ENCODE data around the gene TOM1L2.
"Not testable (repeated sequence)": the region's sequence is repeated elsewhere in the genome, so short reads cannot be mapped to it uniquely, and the experiment has no call there.

The TOM1L2 gene

DNA sequence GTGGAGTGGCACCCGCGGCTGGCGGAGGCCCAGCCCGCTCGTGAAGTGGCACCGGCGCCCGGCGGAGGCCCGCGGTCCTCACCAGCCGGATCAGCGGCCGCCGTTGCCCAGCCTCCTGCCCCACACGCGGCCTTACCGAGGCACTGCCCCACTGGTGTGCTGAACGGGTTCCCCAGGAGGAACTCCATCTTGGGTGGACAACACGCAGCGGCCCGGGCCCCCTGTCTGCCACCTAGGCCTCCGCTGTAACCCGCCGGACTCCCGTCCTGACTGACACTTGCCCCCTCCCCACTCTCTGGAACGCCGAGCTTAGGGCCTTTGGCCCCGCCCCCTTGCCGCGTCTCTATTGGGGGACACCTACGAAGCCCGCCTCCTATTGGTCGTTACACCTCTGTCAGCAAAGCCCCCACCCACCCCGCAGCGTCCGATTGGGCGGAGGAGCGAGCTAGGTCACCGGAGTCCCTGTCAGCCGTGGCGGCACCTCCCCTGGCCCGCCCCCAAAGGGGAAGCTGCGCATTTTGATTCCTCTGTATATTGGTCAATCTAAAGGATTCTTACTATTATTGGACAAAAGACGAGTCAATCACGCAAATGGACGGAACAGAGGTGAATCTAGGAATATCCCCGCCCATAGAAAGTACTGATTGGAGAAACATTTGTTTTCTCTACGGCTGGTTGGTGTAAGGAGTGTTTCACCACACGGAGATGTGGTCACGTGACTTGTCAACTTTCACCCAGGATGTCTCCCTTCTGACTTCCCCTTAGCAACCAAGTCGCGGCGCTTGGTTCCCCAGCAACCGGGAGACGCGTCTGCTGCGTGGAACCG is at the start of gene TOM1L2, which contains the start of gene DRC3:
Gene TOM1L2 (minus strand): TSS at position 275 of the 826 bp plus-strand sequence. CDS start 87 bp downstream, at position 188.
Gene DRC3 (plus strand): TSS at position 737 of the 826 bp plus-strand sequence. CDS start 4,737 bp downstream, outside the sequence.
- peak; percentile 99 for DNase-seq

- no peak for DNase-seq
Observed at GRCh38 chr17:18021372-18021771, 49.2 kb upstream of the TOM1L2 start.

DNA sequence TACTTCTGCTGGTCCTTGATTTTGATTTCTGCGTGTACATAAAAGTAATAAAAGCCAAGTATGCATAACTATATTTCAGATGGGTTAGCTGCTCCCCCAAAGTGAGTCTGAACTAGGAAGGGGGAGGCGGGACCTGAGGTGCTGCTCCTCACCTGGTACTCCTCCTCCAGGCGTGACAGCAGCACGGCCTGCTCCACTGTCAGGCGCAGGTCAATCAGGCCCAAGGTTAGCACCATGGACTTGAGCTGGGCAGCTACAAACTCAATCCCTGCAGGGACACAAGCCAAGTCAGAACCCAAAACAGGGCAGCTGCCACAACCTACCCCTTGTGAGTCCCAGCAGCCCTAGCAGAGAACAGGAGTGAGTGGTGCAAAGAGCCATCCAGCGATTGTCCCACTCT is 48.8 kb upstream of the TOM1L2 start:
- DNase-seq: no peak

DNA sequence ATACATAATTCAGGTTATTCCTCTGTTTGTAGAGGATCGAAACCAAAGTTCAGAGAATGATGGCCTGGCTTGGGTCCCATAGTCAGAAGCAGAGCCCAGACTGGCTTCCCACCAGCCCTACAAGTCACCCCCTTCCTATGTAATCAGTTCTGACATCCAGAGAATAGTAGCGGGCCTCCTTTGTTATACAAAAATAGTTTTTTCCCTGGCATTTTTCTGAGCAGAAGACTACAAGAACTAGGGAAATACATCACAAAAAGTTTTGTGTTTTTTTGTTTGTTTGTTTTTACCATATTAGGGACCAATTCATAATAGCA is 47.6 kb upstream of the TOM1L2 start:
- DNase-seq: no peak

DNA sequence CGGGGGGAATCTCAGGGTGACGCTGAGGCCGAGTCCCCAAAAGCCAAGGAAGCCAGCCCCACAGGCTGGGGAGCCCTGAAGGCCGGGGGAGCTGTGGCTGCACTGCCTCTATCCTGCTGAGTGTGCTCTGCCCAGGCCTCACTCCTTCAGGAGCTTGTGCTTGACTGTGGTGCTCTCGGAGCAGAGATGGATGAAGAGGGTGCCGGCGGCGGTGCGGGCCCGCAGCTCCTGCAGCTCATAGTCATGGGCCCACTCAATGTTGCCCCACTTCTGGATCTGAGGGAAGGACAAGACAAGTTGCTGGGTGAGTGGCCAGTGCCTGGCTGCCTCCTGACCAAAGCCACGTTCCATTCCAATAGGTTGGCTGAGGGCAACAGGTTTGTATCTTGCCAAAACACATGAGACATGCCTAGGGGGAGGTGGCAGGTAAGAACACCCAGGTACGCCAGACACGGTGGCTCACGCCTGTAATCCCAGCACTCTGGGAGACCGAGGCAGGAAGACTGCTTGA is 46.3 kb upstream of the TOM1L2 start:
- DNase-seq: no peak

- DNase-seq: no peak
Observed at GRCh38 chr17:18017958-18018357, 45.8 kb upstream of the TOM1L2 start.

GRCh38 chr17:18016426-18016825 is 44.2 kb upstream of the TOM1L2 start:
- DNase-seq: no peak

GRCh38 chr17:18015593-18015992 is 43.4 kb upstream of the TOM1L2 start:
- DNase-seq: no peak

DNA sequence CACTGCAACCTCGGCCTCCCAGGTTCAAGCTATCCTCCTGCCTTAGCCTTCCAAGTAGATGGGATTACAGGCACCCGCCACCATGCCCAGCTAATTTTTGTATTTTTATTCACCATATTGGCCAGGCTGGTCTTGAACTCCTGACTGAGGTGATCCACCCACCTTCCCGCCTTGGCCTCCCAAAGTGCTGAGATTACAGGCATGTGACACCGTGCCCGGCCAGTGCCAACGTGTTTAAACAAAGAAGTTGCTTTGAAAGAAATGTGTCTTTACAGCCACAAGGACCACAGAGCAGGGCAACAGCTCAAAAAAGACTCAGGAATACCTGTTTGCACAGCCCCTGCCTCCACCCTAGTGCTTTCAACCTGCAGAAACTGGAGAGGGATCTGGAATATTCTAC is 41.8 kb upstream of the TOM1L2 start:
- no peak for DNase-seq

DNA sequence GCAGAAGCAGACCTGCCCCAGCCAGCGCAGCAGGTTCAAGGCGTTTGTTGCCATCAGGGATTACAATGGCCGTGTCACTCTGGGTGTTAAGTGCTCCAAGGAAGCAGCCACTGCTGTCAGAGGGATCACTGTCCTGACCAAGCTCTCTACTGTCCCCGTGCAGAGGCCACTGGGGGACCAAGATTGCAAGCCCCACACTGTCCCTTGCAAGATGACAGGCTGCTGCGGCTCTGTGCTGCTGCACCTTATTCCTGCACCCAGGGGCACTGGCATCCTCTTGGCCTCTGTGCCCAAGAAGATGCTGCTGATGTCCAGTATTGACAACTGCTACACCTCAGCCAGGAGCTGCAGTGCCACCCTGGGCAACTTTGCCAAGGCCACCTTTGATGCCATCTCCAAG is 39.1 kb upstream of the TOM1L2 start:
- no peak for DNase-seq

GRCh38 chr17:18009609-18010420 is 37.6 kb upstream of the TOM1L2 start:
- no peak for DNase-seq

GRCh38 chr17:18008496-18009268 is 36.5 kb upstream of the TOM1L2 start:
- no peak for DNase-seq

DNA sequence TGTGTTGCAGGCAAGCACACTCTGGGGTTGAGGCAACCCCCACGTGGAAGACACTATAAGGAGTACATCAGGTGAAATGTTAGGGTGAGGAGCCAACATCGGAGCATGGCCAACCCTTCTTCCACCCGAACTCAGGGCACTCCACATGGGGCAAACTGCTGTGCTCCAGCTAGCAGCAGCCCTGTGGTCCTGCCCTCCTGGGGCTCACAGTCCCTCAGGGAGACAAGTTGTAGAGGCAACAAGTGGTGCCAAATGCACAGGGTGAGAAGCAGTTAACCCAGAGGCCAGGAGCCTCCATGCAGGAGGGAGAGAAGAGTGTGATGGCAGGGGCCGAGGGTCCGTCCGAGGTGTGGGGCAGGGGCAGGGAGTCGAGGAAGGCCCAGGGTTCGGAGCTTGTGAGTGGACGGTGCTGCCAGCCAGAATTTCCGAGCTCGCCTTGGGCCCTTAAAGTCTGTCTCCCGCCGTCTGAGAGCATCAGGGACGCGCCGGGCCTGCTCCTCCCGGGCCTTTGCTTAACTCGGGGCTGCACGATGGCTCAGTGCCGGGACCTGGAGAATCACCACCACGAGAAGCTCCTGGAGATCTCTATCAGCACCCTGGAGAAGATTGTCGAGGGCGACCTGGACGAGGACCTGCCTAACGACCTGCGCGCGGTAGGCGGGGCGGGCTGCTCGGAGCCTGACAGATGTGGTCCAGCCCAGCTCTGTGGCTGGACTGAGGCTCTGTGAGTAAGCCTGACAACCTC is 34.5 kb upstream of the TOM1L2 start:
- no peak for DNase-seq

GRCh38 chr17:18005496-18005895 is 33.3 kb upstream of the TOM1L2 start:
- DNase-seq: no peak

DNA sequence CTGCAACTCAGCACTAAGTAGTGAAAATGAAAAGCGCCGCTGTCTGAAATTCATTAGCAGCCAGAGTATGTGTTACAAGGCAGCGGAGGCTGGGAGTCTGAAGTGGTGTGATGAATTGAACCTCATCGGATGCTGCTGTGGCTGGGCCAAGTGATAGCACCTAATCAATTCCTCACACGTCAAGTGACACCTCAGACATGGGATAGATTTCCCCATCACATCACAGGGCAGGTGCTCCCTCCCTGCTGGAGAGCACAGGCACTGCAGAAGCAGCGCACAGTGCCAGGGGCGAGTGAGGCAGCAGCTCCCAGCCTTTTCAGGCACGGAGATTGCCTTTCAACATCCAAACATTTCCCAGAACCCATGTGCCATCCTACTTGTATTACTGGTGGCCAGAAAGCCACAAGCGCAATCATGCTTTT is 32.7 kb upstream of the TOM1L2 start:
- peak; percentile 28 for DNase-seq

DNA sequence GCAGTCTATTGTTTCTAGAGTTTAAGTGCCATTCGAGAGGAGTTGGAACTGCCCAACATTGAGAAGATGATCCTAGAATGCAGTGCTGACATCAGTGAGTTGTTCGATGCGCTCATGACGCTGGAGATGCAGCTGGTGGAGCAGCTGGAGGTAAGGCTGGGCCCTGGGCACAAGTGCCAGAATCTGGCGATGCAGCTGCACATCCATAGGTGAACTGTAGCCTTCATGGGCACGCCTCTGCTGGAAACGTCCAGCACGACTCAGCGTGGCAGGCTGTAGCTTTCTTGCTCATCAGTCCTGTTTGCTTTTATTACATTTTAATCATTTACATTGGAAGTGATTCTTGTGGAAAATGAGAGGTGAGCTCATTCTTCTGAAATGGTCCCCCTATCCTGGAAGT is 32.1 kb upstream of the TOM1L2 start:
- peak; percentile 62 for DNase-seq

GRCh38 chr17:18002171-18002570 is 30.0 kb upstream of the TOM1L2 start:
- no peak for DNase-seq

GRCh38 chr17:18000030-18000408 is 27.8 kb upstream of the TOM1L2 start:
- no peak for DNase-seq

GRCh38 chr17:17999364-18000029 is 27.3 kb upstream of the TOM1L2 start:
- DNase-seq: peak; percentile 9

GRCh38 chr17:17998934-17999333 is 26.7 kb upstream of the TOM1L2 start:
- no peak for DNase-seq

- DNase-seq: not testable (repeated sequence)
Observed at GRCh38 chr17:17995887-17996286, 23.7 kb upstream of the TOM1L2 start.

Measured in NCI-H510A (cell line).